ENCODE measurements around the gene E2F2.
"Not testable (repeated sequence)": the region's sequence is repeated elsewhere in the genome, so short reads cannot be mapped to it uniquely, and the experiment has no call there.

The E2F2 gene

DNA sequence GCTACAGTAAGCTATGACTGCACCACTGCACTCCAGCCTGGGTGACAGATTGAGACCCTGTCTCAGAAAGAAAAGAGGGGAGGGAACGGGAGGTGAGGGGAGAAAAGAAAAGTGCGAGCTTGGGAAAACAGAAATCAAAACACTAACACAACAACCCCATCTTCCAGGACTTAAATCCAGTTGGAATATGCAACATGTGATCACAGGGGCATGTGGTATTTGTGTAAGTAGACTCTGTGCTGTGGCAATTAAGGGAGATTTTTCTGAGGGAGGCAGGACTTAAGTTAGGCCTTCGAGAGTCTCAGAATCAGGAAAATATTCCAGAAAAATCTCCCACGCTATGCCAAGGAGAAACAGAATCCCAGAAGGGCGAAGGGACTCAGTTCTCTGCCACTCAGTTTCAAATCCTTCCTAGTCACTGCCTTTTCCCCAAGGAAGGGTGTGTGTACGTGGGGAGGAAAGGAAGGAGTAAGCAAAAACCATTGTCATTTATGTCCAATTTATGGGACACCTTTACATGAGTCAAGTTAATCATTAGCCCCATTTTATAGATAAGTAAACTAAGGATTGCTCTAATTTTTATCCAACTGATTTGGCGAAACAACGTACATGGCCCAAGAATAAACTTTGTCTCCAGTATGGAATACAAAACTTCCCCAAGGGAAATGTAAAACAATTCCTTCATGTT lies 16.0 kb upstream of the E2F2 start:
- DNase-seq (ENCODE audit: low read depth), result no peak

DNA sequence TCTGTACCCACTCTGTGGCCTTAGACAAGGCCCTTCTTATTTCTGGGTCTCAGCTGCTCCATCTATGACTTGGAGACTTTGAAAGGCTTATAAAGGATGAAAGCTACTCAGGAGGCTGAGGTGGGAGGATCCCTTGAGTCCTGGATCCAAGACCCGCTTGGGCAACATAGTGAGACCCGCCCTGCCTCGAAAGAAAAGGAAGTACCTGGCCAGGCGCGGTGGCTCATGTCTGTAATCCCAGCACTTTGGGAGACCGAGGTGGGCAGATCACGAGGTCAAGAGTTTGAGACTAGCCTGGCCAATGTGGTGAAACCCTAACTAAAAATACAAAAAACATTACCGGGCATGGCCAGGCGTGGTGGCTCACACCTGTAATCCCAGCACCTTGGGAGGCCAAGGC lies 14.8 kb upstream of the E2F2 start:
- no peak for DNase-seq (ENCODE audit: low read depth)

DNA sequence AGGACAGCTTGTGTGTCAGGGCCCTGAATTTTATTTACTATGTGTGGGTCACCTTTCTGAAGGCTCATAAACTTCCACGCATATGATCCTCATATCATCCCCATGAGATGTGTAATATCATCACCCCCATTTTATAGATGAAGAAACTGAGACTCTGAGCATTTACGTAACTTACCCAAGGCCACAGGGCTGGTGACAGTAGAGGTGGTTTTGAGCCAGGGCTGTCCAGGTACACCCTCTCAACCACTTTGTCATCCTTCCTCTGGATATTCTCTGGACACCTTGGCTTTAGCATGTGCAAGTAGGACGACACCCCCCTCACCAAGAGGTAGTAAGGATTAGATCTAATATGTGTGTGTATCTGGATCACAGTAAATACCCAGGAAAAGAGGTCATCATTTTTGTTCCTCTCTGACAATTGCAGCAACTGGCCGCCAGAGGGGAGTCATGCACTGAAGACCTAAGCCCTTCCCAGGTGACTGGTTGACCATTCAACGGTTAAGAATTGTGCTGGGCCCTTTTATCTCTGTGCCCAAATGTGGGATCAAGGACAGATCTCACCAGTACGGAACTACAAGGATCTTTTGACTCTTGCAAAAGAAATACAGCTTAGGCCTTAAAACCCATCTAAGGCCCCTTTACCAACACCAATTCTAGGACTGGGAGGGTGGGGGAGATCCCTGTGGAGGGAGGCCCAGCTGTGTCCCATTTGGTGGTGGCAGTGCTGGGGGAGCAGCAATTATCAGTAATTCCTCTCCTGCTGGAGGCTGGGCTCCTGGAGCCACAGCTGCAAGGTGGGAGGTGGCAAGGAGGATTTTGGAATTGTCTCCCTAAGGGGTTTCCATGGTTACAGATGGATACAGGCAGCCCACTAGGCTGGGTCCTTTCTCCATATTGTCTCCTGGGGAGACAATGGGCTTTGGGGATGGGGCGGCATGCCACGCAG lies 13.7 kb upstream of the E2F2 start:
- DNase-seq (ENCODE audit: low read depth), result peak; percentile 66

DNA sequence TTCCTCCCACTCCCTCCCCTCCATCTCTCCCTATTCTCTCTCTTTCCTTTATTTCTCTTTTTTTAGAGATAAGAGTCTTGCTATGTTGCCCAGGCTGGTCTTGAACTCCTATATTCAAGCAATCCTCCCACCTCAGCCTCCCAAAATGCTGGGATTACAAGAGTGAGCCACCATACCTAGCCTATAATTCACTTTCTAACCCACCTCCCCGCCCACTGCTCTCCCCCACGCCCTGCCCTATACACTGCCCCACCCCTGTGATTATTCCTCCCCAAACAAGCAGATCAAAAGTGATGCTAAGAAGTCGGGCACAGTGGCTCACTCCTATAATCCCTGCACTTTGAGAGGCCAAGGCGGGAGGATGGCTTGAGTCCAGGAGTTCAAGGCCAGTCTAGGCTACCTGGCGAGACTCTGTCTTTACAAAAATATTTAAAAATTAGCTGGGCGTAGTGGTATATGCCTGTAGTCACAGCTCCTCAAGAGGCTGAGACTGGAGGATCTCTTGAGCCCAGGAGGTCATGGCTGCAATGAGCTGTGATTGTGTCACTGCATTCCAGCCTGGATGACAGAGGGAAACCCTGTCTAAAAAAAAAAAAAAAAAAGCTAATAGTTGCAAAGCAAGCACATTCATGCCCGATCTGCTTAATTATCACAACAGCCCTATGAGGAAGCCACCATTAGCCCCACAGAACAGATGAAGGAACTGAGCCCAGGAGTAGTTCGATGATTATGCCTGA lies 12.8 kb upstream of the E2F2 start:
- no peak for DNase-seq (ENCODE audit: low read depth)

DNA sequence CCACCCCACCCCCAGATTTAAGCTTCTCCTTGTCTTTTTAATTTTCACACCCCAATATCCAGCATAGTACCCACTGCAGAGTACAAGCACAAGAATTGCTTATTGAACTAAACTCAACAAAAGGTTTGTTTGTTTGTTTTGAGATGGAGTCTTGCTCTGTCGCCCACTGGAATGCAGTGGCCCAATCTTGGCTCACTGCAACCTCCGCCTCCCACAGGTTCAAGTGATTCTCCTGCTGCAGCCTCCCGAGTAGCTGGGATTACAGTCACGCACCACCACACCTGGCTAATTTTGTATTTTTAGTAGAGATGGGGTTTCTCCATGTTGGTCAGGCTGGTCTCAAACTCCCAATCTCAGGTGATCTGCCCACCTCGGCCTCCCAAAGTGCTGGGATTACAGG lies 11.9 kb upstream of the E2F2 start:
- DNase-seq (ENCODE audit: low read depth), result not testable (repeated sequence)

DNA sequence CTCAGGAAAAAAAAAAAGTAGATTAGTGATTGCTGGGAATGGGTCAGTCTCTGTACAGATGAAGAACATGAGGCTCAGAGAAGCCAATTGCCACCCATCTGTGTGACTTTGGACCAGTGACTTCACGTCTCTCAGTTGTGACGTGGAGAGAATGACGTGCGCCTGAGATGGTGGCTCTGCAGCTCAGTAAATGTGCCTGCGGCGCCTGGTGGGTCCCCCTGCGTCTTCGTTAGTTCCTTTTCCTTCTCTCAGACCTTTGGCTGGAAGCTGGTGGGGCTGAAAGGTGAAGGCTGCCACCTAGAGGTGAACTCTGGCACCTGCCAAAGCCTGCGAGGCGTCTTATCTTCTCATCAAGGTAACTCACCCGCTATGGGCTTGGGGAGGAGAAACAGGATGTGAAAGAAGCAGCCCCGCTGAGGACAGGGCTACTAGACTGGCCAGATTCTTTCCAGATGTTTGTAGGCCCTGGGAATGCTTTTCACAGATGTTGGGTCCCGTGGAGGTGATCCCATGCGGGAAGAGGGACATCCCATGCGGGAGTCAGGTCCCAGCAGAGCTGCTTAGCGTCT lies 8.7 kb upstream of the E2F2 start:
- DNase-seq (ENCODE audit: low read depth), result peak; percentile 84

DNA sequence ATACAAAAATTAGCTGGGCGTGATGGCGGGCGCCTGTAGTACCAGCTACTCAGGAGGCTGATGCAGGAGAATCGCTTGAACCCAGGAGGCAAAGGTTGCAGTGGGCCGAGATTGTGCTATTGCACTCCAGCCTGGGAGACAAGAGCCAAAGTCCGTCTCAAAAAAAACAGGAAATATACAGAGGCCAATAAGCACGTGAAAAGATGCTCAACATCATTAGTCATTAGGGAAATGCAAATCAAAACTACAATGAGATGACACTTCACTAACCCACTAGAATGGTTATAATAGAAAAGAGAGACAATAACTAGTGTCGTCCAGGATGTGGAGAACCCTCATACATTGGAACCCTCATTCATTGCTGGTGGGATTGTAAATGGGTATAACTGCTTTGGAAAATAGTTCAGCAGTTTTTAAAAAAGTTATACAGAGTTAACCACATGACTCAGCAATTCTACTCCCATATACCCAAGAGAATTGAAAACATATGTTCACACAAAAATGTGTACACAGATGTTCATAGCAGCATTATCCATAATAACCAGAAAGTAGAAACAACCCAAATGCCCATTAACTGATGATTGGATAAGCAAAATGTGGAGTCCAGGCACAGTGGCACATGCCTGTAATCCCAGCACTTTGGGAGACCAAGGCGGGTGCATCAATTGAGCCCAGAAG lies 6.4 kb upstream of the E2F2 start:
- no peak for DNase-seq (ENCODE audit: low read depth)

DNA sequence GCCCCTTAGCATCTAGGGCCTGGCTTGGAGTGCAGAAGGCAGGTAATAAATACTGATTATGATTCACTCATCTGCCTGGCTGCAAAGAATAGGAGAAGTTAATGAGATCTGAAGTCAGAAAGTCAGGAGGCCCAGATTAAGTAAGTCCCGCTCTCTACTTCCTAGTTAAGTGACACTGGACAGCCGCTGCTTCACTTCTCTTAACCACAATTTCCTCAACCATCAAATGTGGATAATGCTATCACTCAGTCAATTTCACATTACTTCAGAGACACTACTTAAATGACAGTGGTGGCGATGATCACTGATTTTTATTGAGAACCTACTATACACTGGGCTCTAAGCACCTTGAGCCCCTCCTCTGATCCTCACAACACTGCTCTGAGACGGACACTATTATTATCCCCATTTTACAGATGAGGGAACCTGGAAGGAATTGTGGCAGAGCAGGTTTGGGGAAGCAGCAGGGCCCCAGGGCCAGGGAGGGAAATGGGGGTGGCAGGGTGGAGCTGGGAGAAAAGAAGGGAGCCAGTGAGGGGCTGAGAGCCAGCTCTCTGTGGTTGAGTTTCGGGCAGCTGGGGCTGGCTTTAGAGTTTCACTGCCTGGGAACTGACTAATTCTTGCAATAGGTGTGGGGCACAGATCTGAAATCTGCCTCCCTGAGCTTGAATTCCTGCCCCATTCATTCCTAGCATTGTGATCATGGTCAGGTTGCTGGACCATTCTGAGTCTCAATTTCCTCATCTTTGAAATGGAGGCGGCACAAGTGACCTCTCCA lies 2.4 kb upstream of the E2F2 start:
- no peak for DNase-seq (ENCODE audit: low read depth)

DNA sequence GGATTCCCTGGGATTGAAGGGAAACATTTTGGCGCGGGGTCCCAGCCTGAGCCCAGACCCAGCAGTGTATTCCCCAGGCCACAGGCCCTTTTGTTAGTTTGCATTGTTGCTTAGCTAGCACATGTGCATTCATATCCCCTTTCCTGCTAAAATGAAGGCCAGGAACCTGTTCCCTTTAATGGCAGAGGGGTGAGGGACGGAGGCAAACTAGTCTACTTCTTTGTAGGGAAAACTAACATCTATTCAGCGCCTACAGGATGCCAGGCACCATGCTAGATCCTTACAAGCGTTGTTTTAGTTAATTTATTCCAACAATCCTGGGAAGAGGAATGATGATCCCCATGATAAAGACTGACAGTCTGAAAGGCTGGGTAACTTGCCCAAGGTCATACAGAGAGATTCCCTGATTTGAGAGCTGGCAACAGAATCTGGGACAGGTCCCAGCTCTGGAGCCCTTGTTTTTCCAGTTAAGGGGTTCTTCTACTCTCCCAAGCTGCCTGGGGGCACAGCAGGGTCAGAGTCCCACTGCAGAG lies 595 bp upstream of the E2F2 start:
- no peak for DNase-seq (ENCODE audit: low read depth)

DNA sequence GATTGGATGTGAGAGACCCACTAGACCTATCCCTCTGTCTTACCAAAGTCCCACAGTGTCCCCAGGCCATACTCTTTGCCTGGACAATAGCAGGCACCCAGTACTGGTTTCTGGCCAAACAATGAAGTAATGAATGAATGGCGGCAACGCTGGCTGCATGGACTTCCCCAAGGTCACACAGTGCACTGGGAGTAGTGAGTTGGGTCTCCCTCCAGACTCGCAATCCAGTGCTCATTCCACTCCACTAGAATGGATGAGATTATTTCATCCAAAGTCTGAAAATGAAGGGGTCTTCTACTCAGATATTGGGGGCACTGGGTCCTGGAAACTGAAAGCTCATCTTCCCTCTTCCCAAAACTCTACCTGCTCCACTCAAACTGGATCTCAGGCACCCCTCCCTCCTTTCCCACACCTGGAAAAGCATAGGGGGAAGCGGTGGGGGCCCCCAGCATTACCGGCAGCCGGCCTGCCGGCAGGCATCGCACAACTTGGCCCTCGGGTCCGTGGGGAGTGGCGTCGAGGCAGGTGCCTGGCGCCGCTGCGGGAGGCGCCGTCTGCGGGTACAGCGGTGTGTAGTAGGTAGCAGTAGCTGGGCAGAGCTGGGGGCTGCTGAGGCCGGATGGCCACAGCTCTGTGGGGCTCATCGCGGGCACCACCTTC lies 816 bp downstream of the E2F2 start:
- DNase-seq (ENCODE audit: low read depth), result no peak

DNA sequence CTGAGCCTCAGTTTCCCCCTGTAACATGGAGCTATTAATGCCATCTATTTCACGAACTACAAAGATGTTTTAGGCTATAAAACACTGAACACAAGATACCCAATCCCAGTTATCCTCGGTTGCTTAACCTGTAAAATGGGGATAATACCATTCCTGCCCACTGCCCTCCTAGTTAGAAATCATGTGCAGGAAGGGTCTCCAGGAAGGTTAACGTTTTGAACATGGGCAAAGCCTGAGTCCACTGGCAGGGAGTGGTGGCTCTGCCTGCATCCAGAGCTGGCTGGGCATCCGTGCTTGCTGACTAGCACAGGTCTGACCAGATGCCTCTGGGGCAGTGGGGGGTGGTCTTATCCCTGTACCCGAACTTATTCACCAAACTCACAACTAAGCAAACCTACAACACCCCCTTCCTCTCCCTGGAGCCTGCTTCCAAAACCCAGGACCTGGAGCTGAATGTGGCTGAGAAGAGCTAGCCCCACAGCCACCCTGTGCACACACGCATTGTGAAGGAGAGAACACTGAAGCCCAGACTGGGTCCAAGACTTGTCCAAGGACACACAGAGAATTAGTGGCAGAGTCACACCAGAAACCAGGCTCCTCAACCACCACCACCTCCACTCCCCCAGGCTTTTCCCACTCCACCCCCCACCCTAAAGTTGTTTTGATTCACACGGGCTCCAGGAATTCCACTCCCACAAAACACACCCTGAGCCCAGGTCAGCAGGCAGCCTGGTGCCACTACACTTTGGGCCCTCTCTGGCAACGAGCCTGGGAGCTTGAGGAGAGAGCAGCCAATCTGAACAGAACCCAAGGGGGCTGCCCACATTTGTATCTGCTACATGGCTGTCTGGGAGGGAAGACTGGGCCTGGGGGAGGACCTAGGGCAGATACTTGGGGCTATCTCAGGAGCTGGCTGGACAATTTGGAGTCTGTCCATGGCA lies 1.6 kb downstream of the E2F2 start:
- DNase-seq (ENCODE audit: low read depth), result no peak

DNA sequence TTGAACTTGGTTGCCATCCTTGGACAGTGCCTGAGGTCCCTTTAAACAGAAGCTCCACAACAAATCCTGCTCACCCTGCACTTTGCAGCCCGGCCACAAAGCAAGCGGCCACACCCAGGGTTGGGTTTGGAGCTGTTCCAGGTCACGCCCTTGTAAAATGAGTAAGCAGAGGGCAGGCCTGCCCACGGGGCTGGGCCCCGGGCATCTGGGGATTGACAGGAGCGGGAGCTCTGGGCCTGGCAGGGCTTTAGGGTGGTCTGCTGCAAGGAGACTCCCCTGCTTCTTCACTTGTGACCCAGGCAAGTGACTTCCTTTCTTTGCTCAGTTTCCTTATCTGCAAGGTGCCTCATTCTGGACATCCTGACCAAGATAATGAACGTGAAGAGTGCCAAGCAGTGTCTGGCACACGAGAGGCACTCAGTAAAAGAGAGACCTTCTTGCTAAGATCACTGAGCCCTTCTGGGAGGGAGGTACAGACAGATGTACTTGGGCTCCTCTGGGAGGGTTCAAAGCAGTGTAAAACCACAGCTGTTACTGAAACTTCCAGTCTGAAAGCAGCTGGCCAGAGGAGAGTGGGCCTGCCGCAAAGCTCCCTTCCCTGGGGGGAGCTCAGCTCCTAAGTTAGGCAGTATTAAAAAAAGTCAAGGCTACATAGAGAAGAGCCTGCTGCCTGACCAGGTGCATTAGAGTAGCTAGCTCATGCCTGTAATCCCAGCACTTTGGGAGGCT lies 2.6 kb downstream of the E2F2 start:
- peak; percentile 62 for DNase-seq (ENCODE audit: low read depth)

DNA sequence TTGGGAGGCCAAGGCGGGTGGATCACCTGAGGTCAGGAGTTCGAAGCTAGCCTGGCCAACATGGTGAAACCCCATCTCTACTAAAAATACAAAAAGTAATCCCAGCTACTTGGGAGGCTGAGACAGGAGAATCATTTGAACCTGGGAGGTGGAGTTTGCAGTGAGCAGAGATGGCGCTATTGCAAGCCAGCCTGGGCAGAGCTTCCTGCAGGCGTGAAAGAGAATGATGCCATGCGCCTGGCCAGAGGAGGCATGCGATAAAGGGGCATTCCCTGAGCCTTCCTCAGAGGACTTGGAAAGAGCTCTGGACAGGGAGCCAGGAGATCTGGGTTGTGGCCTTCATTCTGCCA lies 3.2 kb downstream of the E2F2 start:
- DNase-seq (ENCODE audit: low read depth), result no peak

DNA sequence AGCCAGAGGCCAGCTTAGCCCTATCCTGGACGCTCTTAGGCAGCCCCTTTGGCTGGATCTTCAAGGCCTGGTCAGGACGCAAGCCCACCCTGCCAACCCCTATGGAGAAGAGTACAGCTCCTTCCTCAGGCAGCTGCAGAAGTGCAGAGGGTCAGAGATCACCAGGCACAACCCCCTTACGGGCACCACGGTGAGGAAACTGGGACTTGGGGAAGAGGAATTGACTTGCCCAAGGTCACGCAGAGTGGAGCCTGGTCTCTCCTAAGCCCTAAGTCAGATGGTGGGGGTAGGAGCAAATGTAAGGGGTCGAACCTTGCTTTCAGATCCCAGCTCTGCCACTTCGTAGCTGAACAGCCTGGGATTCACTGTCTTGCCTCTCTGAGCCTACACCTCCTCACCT lies 3.7 kb downstream of the E2F2 start:
- no peak for DNase-seq (ENCODE audit: low read depth)

DNA sequence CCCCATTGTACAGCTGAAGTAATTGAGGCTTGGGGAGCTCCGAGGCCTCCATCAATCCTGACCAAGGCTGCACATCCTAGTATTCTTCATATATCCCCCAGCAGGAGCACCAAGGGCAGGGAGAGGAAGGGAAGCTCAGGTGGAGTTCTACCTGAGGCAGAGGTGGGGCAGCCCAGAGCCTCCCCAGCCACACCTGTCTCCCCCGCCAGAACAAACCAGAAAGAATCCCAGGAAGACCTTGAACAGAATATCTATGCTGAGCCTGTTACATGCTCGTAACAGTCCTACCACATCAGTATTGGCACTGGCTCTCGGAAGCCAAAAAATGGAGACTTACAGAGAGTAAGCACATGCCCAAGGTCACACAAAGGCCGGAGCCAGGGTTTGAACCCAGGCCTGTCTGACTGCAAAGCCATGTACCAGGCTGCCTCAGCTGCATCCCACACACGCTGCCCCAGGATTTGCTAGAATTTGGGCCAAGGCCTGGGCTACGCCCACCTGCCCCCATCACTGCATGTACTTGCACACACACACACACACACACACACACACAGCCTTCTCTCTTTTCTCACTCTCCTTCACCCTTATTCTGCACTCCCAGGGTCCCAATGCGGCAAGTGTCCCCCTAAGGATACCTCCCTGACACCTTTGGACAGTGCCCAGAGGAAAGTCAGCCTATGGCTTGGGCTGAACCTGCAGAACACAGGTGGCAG lies 4.5 kb downstream of the E2F2 start:
- no peak for DNase-seq (ENCODE audit: low read depth)

DNA sequence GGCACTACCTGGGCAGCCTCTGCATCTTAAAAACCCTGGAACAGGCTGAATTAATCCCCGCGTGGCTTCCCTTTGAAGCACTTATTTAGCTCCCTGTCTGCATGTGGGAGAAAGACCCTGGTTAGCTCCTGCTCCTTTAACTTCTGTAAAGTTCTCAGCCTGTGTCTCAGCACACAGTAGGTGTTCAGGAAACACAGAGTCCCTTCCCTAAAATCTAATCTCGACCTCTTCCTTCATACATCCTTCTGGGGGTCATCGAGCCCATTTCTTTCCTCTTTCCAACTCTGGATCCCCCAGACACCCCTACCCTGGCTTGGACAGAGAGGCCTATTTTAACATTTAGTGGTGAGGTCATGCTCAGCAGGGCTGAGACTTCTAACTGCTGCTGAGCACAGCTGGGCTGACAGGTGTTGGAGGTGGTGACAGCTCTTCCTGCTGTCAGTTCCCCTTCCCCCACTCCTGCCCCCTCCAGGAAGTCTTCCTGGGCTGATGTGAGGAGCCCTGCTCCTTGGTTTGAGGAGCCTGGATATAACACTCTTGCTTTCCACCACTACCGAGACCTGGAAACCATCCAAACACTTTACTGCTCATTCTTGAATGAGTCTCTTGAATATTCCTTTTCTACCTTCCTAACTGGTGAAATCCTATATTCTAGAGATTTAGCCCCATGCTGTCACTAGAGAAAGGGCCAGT lies 5.3 kb downstream of the E2F2 start:
- DNase-seq (ENCODE audit: low read depth), result no peak

DNA sequence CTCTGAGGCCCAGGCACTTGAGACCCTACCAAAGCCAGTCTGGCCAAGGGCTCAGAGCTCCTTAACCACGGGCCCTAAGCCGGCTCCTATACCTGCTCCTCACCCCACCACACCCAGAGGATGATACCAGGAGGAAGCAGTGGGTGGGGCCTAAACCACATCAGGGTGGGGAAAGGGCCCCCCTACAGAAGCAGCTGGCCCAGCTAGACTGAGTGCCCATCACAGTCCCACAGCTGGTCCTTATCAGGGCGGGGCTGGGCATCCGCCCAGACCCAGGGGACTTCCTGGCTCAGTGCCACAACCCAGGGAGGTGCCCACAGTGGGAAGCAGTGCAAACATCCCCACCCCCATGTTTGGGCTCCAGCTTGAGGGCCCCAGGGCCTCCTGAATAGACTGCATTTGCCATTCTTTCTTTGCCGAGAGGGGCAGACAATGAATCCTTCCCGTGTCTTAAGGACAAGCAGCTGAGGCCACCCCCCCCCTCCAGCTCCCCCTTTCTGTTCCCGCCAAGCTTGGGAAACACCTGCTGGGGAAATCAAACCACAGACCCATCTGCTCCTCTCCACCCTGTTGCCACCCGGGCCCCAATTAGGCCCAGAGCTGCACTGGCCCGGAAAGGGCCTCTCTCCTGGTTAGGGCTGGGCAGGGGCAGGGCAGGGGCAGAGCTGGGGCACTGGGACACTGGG lies 6.2 kb downstream of the E2F2 start:
- DNase-seq (ENCODE audit: low read depth), result no peak

Data from stimulated activated CD8-positive, alpha-beta memory T cell treated with anti-CD3 and anti-CD28 coated beads, Interleukin-12 subunit alpha, Interleukin-12 subunit beta, amount 100 ng/mL, for 1 hour (primary cell).